Sigmoid colon (tissue), 4 donors: ENCODE measurements around the gene KLHL42.

Experiments
- EP300 ChIP-seq, 4 donors: sonication (generic); formaldehyde crosslinking; IDR thresholded peaks; one replicate each; pipeline ENCODE4 v1.6.1; 2017; ENCODE audit warnings: antibody characterized with exemption in 4 of 4
- POLR2A ChIP-seq, 2 donors: fragments of 450-650 bp; IDR thresholded peaks; one replicate each; pipeline ENCODE4 v1.6.1; 2016; ENCODE audit warnings: antibody characterized with exemption in 2 of 2, mild to moderate bottlenecking in 2 of 2, moderate library complexity in 2 of 2
- POLR2AphosphoS5 ChIP-seq, 4 donors: sonication (generic); formaldehyde crosslinking; IDR thresholded peaks; one replicate each; pipeline ENCODE4 v1.6.1; 2017; ENCODE audit warnings: antibody characterized with exemption in 4 of 4
- TF ChIP-seq, protein P1 (sequence below), 4 experiments: fragments of 450-650 bp in 3 of 4; fragments of 200-600 bp in 1 of 4; IDR thresholded peaks; one replicate each; pipeline ENCODE4 v1.5.1; 2016 to 2019; ENCODE audit warnings: antibody characterized with exemption in 4 of 4, mild to moderate bottlenecking in 3 of 4, moderate library complexity in 2 of 4

DNA sequence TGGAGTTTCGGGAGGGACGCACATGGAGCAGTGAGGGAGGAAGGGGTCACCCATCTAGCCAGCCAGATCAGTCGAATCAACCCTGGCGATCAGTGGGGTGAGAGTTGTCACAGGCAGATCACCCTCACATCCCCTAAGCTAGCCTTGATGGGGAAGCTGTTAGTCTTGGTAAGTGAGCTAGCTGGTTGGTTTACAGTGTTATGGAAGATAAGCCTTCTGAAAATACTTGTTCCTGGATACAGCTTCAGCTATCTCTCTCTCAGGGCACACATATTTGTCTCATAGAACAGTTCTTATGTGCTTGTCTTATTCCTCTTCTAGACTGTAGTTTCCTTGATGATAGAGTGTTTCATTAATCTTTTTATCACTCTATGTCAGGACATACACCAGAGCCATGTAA, 26.2 kb downstream of the KLHL42 start:
- TF ChIP-seq, protein P1, sequence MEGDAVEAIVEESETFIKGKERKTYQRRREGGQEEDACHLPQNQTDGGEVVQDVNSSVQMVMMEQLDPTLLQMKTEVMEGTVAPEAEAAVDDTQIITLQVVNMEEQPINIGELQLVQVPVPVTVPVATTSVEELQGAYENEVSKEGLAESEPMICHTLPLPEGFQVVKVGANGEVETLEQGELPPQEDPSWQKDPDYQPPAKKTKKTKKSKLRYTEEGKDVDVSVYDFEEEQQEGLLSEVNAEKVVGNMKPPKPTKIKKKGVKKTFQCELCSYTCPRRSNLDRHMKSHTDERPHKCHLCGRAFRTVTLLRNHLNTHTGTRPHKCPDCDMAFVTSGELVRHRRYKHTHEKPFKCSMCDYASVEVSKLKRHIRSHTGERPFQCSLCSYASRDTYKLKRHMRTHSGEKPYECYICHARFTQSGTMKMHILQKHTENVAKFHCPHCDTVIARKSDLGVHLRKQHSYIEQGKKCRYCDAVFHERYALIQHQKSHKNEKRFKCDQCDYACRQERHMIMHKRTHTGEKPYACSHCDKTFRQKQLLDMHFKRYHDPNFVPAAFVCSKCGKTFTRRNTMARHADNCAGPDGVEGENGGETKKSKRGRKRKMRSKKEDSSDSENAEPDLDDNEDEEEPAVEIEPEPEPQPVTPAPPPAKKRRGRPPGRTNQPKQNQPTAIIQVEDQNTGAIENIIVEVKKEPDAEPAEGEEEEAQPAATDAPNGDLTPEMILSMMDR (IDR thresholded peaks at IDR 0.05): no peak
- no peak for TF ChIP-seq POLR2AphosphoS5 (IDR thresholded peaks at IDR 0.05)
- TF ChIP-seq POLR2A (IDR thresholded peaks at IDR 0.05): no peak
- no peak for TF ChIP-seq EP300 (IDR thresholded peaks at IDR 0.05)
